ENCODE data around the gene MINAR1.

- TF ChIP-seq ZNF280C (tag by site-specific recombination; IDR thresholded peaks at IDR 0.05) (no peak), ZNF2 (tag by site-specific recombination; IDR thresholded peaks at IDR 0.05) (no peak), ZNF335 (tag by site-specific recombination; conservative IDR thresholded peaks at IDR 0.05) (no peak), ZNF23 (tag by site-specific recombination; IDR thresholded peaks at IDR 0.05; ENCODE audit: borderline replicate concordance) (no peak), ZNF530 (tag by site-specific recombination; IDR thresholded peaks at IDR 0.05; ENCODE audit: low read depth) (no peak), CTCF (tag by site-specific recombination; IDR thresholded peaks at IDR 0.05) (no peak), ZNF274 (IDR thresholded peaks at IDR 0.05; ENCODE audit: low read length) (no peak), ZNF274 (tag by site-specific recombination; IDR thresholded peaks at IDR 0.05; ENCODE audit: borderline replicate concordance) (no peak), YY1 (tag by site-specific recombination; IDR thresholded peaks at IDR 0.05) (no peak), ZNF473 (tag by site-specific recombination; IDR thresholded peaks at IDR 0.05) (no peak), ZNF311 (tag by site-specific recombination; IDR thresholded peaks at IDR 0.05; ENCODE audit: borderline replicate concordance) (no peak), ZNF548 (tag by site-specific recombination; IDR thresholded peaks at IDR 0.05) (no peak), PATZ1 (tag by site-specific recombination; IDR thresholded peaks at IDR 0.05) (no peak), ZNF433 (tag by site-specific recombination; IDR thresholded peaks at IDR 0.05; ENCODE audit: low read depth) (no peak), ZNF211 (tag by site-specific recombination; IDR thresholded peaks at IDR 0.05; ENCODE audit: low read depth) (no peak)
These were observed 1.3 kb downstream of the MINAR1 start for GRCh38 chr15:79433276-79433990.

Data from HEK293 (cell line).